Thyroid gland (tissue), 4 donors: ENCODE results near the gene CPXM1. TPM values are rescaled to one million over a fixed set of nuclear protein-coding genes. Genes with fewer than 3 reads are reported as not detected.
"Not testable (repeated sequence)": the region's sequence is repeated elsewhere in the genome, so short reads cannot be mapped to it uniquely, and the experiment has no call there.

Experiments used
- DNase-seq, 2 donors: peaks; one replicate each; pipeline ENCODE4 v3.0.0-alpha.2; 2019
- H3K27ac ChIP-seq, 3 donors: fragments of 200-600 bp; sonication (generic); 1 replicate in 2 of 3; 2 replicates in 1 of 3; pipeline ENCODE4 v1.5.1; 2016 to 2019; ENCODE audit warnings: mild to moderate bottlenecking in 1 of 3, moderate library complexity in 1 of 3
- H3K27me3 ChIP-seq: fragments of 200-600 bp; sonication (generic); one replicate; pipeline ENCODE4 v1.5.1; 2019
- H3K36me3 ChIP-seq, 2 donors: fragments of 200-600 bp; sonication (generic); one replicate each; pipeline ENCODE4 v1.5.1; 2016 to 2019
- H3K4me1 ChIP-seq, 2 donors: fragments of 200-600 bp; sonication (generic); one replicate each; pipeline ENCODE4 v1.5.1; 2017 to 2019
- H3K4me3 ChIP-seq, 3 donors: fragments of 200-600 bp; sonication (generic); replicated peaks in 1 of 3; 1 replicate in 2 of 3; 2 replicates in 1 of 3; pipeline ENCODE4 v1.5.1; 2016; ENCODE audit warnings: mild to moderate bottlenecking in 1 of 3
- H3K9me3 ChIP-seq: fragments of 200-600 bp; sonication (generic); one replicate; pipeline ENCODE4 v1.5.1; 2017
- POLR2A ChIP-seq, 2 donors: fragments of 450-650 bp; IDR thresholded peaks; one replicate each; pipeline ENCODE4 v1.6.1; 2017; ENCODE audit warnings: antibody characterized with exemption in 2 of 2, mild to moderate bottlenecking in 2 of 2, moderate library complexity in 1 of 2
- WGBS, 2 donors: methylation state at CpG; one replicate each; pipeline ENCODE4 v1.1.5; 2017; 5-methylcytosine and 5-hydroxymethylcytosine counted together
- intact Hi-C: fragments of 100-400 bp; cut with DNase I; formaldehyde crosslinking; loops from one replicate; pipeline ENCODE4 v1.15.1; 2023
- total RNA-seq, 4 donors: library from RNA; depleted of rRNA; stranded (reverse); fragments of >200 nt; gene quantifications; one replicate each; pipeline ENCODE4 v1.2.3, GENCODE V29; 2016
- TF ChIP-seq, protein P1 (sequence below), 6 experiments: fragments of 200-600 bp in 3 of 6; fragments of 450-650 bp in 3 of 6; sonication (generic) in 3 of 6; IDR thresholded peaks; one replicate each; pipeline ENCODE4 v1.5.1; 2016 to 2019; ENCODE audit warnings: antibody characterized with exemption in 6 of 6, mild to moderate bottlenecking in 2 of 6, inconsistent platforms in 1 of 6, moderate library complexity in 1 of 6

CPXM1 gene
- total RNA-seq, 4 donors from 2014 or later, result 1.3 to 38.5 (median 16.5) TPM

DNA sequence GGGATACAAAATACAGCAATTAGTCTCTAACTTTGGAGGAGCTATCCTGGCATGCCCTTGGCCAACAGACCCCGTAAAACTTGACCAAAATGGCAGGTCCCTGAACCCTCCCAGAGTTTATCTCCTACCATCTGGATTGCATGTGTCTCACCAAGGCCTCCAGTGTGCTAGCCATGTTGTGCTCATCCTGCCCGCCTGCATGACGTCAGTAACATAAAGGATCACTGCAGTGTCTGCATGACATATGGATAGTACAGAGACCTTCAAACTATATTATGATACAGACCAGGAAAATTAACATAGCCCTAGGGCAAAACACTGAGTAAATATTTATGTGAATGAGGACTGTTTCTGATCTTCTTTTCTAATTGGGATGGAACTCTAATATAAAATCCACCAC, 25.3 kb downstream of the CPXM1 start:
- no peak overlapping the region for H3K27ac ChIP-seq
- WGBS, 2 donors, result 72 to 90% methylated on average over 3 of the region's 3 CpGs
- TF ChIP-seq, protein P1, sequence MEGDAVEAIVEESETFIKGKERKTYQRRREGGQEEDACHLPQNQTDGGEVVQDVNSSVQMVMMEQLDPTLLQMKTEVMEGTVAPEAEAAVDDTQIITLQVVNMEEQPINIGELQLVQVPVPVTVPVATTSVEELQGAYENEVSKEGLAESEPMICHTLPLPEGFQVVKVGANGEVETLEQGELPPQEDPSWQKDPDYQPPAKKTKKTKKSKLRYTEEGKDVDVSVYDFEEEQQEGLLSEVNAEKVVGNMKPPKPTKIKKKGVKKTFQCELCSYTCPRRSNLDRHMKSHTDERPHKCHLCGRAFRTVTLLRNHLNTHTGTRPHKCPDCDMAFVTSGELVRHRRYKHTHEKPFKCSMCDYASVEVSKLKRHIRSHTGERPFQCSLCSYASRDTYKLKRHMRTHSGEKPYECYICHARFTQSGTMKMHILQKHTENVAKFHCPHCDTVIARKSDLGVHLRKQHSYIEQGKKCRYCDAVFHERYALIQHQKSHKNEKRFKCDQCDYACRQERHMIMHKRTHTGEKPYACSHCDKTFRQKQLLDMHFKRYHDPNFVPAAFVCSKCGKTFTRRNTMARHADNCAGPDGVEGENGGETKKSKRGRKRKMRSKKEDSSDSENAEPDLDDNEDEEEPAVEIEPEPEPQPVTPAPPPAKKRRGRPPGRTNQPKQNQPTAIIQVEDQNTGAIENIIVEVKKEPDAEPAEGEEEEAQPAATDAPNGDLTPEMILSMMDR (IDR thresholded peaks at IDR 0.05), result no peak
- TF ChIP-seq POLR2A (IDR thresholded peaks at IDR 0.05), result no peak
- H3K36me3 ChIP-seq, result no peaks in the 10 kb centered on the region
- intact Hi-C loops, result no loop called here
- no peak for DNase-seq
- no peaks in the 10 kb centered on the region for H3K27me3 ChIP-seq
- H3K4me1 ChIP-seq, result no peaks in the 10 kb centered on the region
- H3K9me3 ChIP-seq, result no peaks in the 10 kb centered on the region
- H3K4me3 ChIP-seq, result no peak overlapping the region

DNA sequence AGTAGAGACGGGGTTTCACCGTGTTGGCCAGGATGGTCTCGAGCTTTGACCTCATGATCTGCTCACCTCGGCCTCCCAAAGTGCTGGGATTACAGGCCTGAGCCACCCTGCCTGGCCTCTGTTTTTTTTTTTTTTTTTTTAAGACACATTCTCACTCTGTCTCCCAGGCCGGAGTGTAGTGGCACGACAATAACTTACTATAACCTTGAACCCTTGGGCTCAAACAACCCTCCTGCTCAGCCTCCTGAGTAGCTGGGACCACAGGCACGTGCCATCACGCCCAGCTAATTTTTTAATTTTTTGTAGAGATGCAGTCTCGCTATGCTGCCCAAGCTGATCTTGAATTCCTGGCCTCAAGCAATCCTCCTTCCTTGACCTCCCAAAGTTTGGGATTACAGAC, 26.6 kb downstream of the CPXM1 start:
- H3K27me3 ChIP-seq, result no peaks in the 10 kb centered on the region
- intact Hi-C loops, result no loop called here
- no peaks in the 10 kb centered on the region for H3K9me3 ChIP-seq
- peaks cover 4% of the 10 kb centered on the region in 2 donors for H3K4me1 ChIP-seq
- H3K4me3 ChIP-seq, result no peak overlapping the region
- WGBS, 2 donors, result 76 to 89% methylated on average over 9 of the region's 9 CpGs
- TF ChIP-seq, protein P1 (IDR thresholded peaks at IDR 0.05), result no peak
- no peak for TF ChIP-seq POLR2A (IDR thresholded peaks at IDR 0.05)
- H3K36me3 ChIP-seq, result no peaks in the 10 kb centered on the region
- no peak overlapping the region for H3K27ac ChIP-seq
- DNase-seq, result no peak

DNA sequence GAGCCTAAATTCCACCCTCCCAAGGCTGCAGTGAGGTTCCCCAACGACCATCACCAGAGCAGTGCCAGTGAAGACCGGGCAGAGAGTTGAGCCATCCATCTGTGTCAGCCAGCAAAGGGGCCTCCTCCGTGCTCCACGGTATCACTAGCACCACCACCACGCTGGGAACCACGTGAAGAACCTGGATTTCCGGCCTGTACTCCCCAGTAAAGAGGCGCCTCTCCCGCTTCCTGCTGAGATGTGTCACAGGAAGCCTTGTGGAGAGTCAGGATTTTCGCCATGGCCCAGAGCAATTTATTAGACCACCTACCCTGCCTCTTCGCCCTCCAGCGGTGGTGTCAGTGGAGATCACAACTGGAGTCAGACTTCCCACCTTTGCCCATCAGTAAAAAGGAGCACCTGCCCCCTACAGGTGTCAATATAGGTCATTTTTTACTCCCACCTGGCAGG, 28.8 kb downstream of the CPXM1 start:
- H3K27me3 ChIP-seq, result no peaks in the 10 kb centered on the region
- 63% methylated on average over 4 to 8 of the region's 12 CpGs for WGBS, 2 donors

DNA sequence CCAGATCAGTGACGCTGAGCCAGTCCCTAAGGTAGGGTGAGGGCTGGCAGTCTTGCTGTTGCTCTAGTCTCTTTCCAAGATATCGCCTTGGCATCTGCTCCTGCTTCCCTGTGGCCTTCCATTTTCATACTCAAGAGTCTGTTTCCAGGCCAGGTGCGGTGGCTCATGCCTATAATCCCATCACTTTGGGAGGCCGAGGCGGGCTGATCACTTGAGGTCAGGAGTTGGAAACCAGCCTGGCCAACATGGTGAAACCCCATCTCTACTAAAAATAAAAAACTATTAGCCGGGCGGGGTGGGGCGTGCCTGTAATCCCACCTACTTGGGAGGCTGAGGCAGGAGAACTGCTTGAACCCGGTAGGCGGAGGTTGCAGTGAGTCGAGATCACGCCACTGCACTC, 30.3 kb downstream of the CPXM1 start:
- intact Hi-C loops, H3K9me3 ChIP-seq, H3K27ac ChIP-seq, DNase-seq, H3K4me3 ChIP-seq, H3K36me3 ChIP-seq, H3K27me3 ChIP-seq: not testable (repeated sequence)
- peaks cover 12 to 19% of the 10 kb centered on the region in 2 donors for H3K4me1 ChIP-seq
- WGBS, 2 donors, result 93 to 94% methylated on average over 9 to 12 of the region's 12 CpGs

More for the DNA sequence above, 28.8 kb downstream of the CPXM1 start:
- DNase-seq, result no peak
- intact Hi-C loops, result no loop called here
- Histone ChIP-seq H3K36me3 (no peaks in the 10 kb centered on the region), H3K4me3 (no peak overlapping the region), H3K27ac (no peak overlapping the region), H3K9me3 (no peaks in the 10 kb centered on the region), H3K4me1 (peaks cover 12 to 19% of the 10 kb centered on the region in 2 donors)
- TF ChIP-seq POLR2A (IDR thresholded peaks at IDR 0.05), result no peak
- TF ChIP-seq, protein P1 (IDR thresholded peaks at IDR 0.05), result no peak

DNA sequence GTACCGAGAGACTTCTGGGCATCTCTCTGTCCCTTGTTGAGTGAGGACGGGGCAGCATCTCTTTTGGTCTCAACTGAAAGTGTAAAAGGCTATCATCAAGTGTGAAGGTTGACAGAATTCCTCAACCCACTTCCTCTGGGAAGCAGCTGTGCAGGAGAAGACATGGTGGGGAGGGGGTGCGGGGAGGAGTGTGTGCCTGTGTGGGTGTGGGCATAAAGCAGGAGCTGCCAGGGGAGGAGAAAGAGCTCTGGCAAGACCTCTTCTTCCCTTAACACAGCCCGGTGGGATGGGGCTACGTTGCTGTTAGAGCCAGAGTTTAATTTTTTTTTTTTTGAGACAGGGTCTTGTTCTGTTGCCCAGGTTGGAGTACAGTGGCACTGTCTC, 31.8 kb downstream of the CPXM1 start:
- Histone ChIP-seq H3K27ac (peak overlapping the region; percentile 41 to 66 (median 60)), H3K27me3 (no peaks in the 10 kb centered on the region), H3K9me3 (no peaks in the 10 kb centered on the region), H3K4me1 (peaks cover 12 to 20% of the 10 kb centered on the region in 2 donors), H3K4me3 (no peak overlapping the region), H3K36me3 (no peaks in the 10 kb centered on the region)
- 28 to 40% methylated on average over 5 of the region's 5 CpGs for WGBS, 2 donors
- intact Hi-C loops, result no loop called here
- no peak for TF ChIP-seq POLR2A (IDR thresholded peaks at IDR 0.05)
- no peak for DNase-seq

DNA sequence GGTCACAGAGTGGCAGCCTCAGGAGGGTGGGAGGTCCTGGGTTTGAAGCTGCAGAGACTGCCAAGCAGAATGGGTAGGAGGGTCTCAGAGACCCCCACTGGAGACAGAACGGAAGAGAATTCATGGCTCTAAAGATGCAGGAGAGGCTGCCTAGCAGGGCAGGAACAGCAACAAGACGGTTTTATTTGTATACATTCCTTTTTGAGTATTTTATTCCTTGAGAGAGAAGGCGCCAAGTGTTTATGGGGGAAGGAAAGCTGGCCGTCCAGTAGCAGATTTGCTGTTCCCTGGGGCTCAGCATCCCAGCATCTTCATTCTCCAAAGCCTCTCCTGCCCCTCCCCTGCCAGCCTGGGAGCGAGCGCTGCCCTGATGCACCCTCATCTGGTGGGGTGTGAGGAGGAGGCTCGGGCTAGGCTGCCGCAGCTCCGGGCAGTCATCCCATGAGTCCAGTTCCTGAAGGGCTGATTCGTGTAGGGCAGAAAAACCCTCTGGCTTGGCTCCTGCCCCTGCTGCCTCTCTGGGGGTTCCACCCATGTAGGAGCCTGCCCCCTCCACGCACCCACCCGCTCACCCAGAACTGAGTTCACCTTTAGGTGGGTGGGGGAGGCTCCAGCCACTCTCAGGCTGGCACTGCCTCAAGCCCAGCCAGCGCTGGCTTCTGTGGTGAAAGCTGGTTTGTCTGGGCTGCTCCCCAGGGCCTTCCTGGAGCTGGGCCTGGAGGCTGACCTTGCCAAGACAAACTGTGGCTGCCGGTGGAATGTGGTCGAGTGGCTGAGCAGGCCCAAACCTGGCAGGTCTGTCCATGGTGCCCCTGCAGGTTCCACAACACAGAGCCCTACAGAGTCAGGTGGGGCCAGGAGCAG, 32.4 kb downstream of the CPXM1 start:
- WGBS, 2 donors, result 13 to 32% methylated on average over 10 to 14 of the region's 15 CpGs
- TF ChIP-seq, protein P1 (IDR thresholded peaks at IDR 0.05), result no peak
- no peak for TF ChIP-seq POLR2A (IDR thresholded peaks at IDR 0.05)
- no peak overlapping the region for H3K4me3 ChIP-seq
- no peaks in the 10 kb centered on the region for H3K27me3 ChIP-seq
- intact Hi-C loops, result no loop called here
- peaks cover 12 to 26% of the 10 kb centered on the region in 2 donors for H3K4me1 ChIP-seq
- peak; percentile 98 for DNase-seq
- H3K27ac ChIP-seq, result peak overlapping the region; percentile 49 to 72 (median 66)
- H3K36me3 ChIP-seq, result no peaks in the 10 kb centered on the region
- no peaks in the 10 kb centered on the region for H3K9me3 ChIP-seq
